B cell (primary cell): ENCODE measurements around the gene SNRPD3. TPM values are rescaled to one million over a fixed set of nuclear protein-coding genes. Genes with fewer than 3 reads are reported as not detected.
"Not testable (repeated sequence)": the region's sequence is repeated elsewhere in the genome, so short reads cannot be mapped to it uniquely, and the experiment has no call there.

Source experiments
- ATAC-seq: fragments of 200-7000 bp; cut with Tn5 transposase; one replicate; pipeline ENCODE4 v1.10.0; 2021; ENCODE audit warnings: low read depth, mild to moderate bottlenecking, moderate number of reproducible peaks, moderate library complexity
- CTCF ChIA-PET: fragments of 350-600 bp; sonication (Branson Sonifier 250); formaldehyde crosslinking; loops from one replicate; lab custom pipeline; 2021; ENCODE audit warnings: antibody characterized with exemption, inconsistent platforms; lab: Charles Lee
- POLR2A ChIA-PET: fragments of 350-600 bp; sonication (Branson Sonifier 250); formaldehyde crosslinking; loops from one replicate; lab custom pipeline; 2021; ENCODE audit warnings: antibody characterized with exemption; lab: Charles Lee
- DNase-seq: peaks from one replicate; pipeline ENCODE4 v3.0.0; 2013
- H2AFZ ChIP-seq: 2 replicates; pipeline ENCODE4 v1.6.1; 2012; ENCODE audit warnings: mild to moderate bottlenecking, low read depth, low read length; ENCODE audit not compliant: insufficient read depth, poor library complexity, severe bottlenecking
- H3K27ac ChIP-seq, 2 donors: 1 replicate in 1 of 2; 2 replicates in 1 of 2; pipeline ENCODE4 v1.5.1; 2012 to 2013; ENCODE audit warnings: low read length in 2 of 2, mild to moderate bottlenecking in 2 of 2, moderate library complexity in 1 of 2
- H3K27me3 ChIP-seq, 4 experiments: fragments of 200-600 bp in 1 of 4; sonication (generic) in 1 of 4; replicated peaks in 1 of 4; 1 replicate in 2 of 4; 2 replicates in 2 of 4; pipeline versions ENCODE4 v1.6.1 to v1.7.0; 2013 to 2016; ENCODE audit warnings: low read length in 3 of 4, mild to moderate bottlenecking in 2 of 4, mixed read lengths in 1 of 4, moderate library complexity in 1 of 4; ENCODE audit not compliant: insufficient read depth in 4 of 4, control insufficient read depth in 3 of 4; ENCODE audit errors: control extremely low read depth in 1 of 4
- H3K36me3 ChIP-seq, 2 experiments: replicated peaks in 1 of 2; 1 replicate in 1 of 2; 2 replicates in 1 of 2; pipeline versions ENCODE4 v1.6.1 to v1.7.1; 2013; ENCODE audit warnings: low read length in 1 of 2; ENCODE audit not compliant: insufficient read depth in 2 of 2, control insufficient read depth in 1 of 2; ENCODE audit errors: control extremely low read depth in 1 of 2, extremely low read depth in 1 of 2
- H3K4me1 ChIP-seq, 2 donors: fragments of 200-600 bp in 1 of 2; sonication (generic) in 1 of 2; 1 replicate in 1 of 2; 2 replicates in 1 of 2; pipeline versions ENCODE4 v1.5.1 to v1.6.1; 2013 to 2017; ENCODE audit warnings: low read length in 2 of 2; ENCODE audit not compliant: control insufficient read depth in 2 of 2, insufficient read depth in 2 of 2
- H3K4me2 ChIP-seq: replicated peaks from 2 replicates; pipeline ENCODE3; 2012; ENCODE audit warnings: mild to moderate bottlenecking, low read depth, low read length; ENCODE audit not compliant: poor library complexity, severe bottlenecking
- H3K4me3 ChIP-seq, 5 experiments: fragments of 200-600 bp in 1 of 5; sonication (generic) in 1 of 5; 1 replicate in 3 of 5; 2 replicates in 2 of 5; pipeline versions ENCODE4 v1.5.1 to v1.7.0; 2011 to 2016; ENCODE audit warnings: low read length in 4 of 5, mild to moderate bottlenecking in 4 of 5, low read depth in 2 of 5, control low read depth in 1 of 5, moderate library complexity in 1 of 5; ENCODE audit not compliant: insufficient read depth in 1 of 5; ENCODE audit errors: control extremely low read depth in 1 of 5, extremely low read depth in 1 of 5
- H3K79me2 ChIP-seq: fragments of 200-600 bp; sonication (generic); one replicate; pipeline ENCODE4 v1.6.0; 2016; ENCODE audit warnings: low read length; ENCODE audit not compliant: control insufficient read depth, insufficient read depth
- H3K9ac ChIP-seq: fragments of 200-600 bp; sonication (generic); 2 replicates; pipeline ENCODE4 v1.6.1; 2017; ENCODE audit warnings: mild to moderate bottlenecking, low read length, moderate library complexity
- H3K9me3 ChIP-seq, 3 donors: one replicate each; pipeline versions ENCODE4 v1.6.1 to v1.7.1; 2013; ENCODE audit warnings: low read length in 2 of 3; ENCODE audit not compliant: control insufficient read depth in 2 of 3, insufficient read depth in 1 of 3; ENCODE audit errors: control extremely low read depth in 1 of 3
- H4K20me1 ChIP-seq: 2 replicates; pipeline ENCODE4 v1.6.0; 2012; ENCODE audit warnings: mild to moderate bottlenecking, low read length; ENCODE audit not compliant: insufficient read depth, control insufficient read depth, poor library complexity, severe bottlenecking
- H3K27ac Mint-ChIP-seq: one replicate; pipeline ENCODE4 v1.8.0; 2021; ENCODE audit warnings: mixed read lengths
- H3K27me3 Mint-ChIP-seq: one replicate; pipeline ENCODE4 v1.8.0; 2021; ENCODE audit warnings: mixed read lengths
- H3K4me1 Mint-ChIP-seq: one replicate; pipeline ENCODE4 v1.8.0; 2021; ENCODE audit warnings: mixed read lengths
- H3K4me3 Mint-ChIP-seq: one replicate; pipeline ENCODE4 v1.8.0; 2021; ENCODE audit warnings: mixed read lengths
- H3K9me3 Mint-ChIP-seq: one replicate; pipeline ENCODE4 v1.8.0; 2022; ENCODE audit warnings: mixed read lengths; ENCODE audit not compliant: insufficient read depth
- EZH2 ChIP-seq: IDR thresholded peaks from 2 replicates; pipeline ENCODE4 v1.6.1; 2012; ENCODE audit warnings: borderline replicate concordance, low read depth, mild to moderate bottlenecking, moderate library complexity, low read length; ENCODE audit not compliant: insufficient read depth, poor library complexity, severe bottlenecking
- WGBS: methylation state at CpG from one replicate; pipeline ENCODE4 v1.1.5; 2013; ENCODE audit warnings: missing lambda C conversion rate; ENCODE audit not compliant: insufficient coverage; 5-methylcytosine and 5-hydroxymethylcytosine counted together
- intact Hi-C: fragments of 100-400 bp; cut with micrococcal nuclease; formaldehyde crosslinking; loops from one replicate; pipeline ENCODE4 v1.10.0; 2022
- polyA plus RNA-seq: library from polyadenylated mRNA; depleted of rRNA; stranded (reverse); fragments of >200 nt; gene quantifications from 2 replicates; pipeline ENCODE4 v1.2.3, GENCODE V29; 2012
- total RNA-seq, 2 donors: library from RNA; stranded (reverse); fragments of 120-200 nt in 1 of 2; gene quantifications; 1 replicate in 1 of 2; 2 replicates in 1 of 2; pipeline versions ENCODE4 v1.2.3 to v1.2.4, GENCODE V29; 2013 to 2022
- TF ChIP-seq, protein P1 (sequence below): fragments of 200-600 bp; IDR thresholded peaks from one replicate; pipeline ENCODE4 v1.8.0; 2022; ENCODE audit warnings: antibody characterized with exemption, mild to moderate bottlenecking

Gene SNRPD3
- total and polyA plus RNA-seq, 2 donors (not counting 1 experiment from before 2014, with no cell fraction given), result 76.7 to 165 TPM

DNA sequence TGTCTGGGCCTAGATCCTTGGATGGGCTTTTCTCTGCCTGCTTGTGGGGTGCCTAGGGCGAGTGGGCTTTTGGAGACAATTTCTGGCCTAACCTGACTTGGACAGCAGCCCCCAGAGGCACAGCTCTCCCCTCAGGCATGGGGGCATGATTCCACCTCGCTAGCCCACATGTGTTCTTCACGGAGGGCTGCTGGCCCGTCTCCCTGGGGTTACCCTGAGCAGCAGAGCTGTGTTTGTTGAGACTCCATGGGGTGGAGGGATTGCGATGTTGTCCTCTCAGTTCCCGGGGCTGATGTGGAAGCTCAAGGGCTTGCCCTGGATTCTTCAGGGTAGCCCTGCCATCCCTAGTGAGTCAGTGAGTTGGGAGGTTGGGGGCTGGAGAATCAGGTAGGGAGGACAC lies 39.4 kb downstream of the SNRPD3 start:
- no peaks in the 10 kb centered on the region for H3K79me2 ChIP-seq
- H3K9ac ChIP-seq, result no peak overlapping the region
- no peak overlapping the region for H3K4me3 ChIP-seq
- no peaks in the 10 kb centered on the region for H4K20me1 ChIP-seq
- ChIA-PET CTCF (no interaction called here), POLR2A (no interaction called here)
- H3K27ac Mint-ChIP-seq, result no peak overlapping the region
- peaks cover 2 to 12% of the 10 kb centered on the region in 2 donors for H3K4me1 ChIP-seq
- no peaks in the 10 kb centered on the region for H3K36me3 ChIP-seq
- H2AFZ ChIP-seq, result no peak overlapping the region
- H3K4me3 Mint-ChIP-seq, result no peak overlapping the region
- H3K4me1 Mint-ChIP-seq, result peaks cover 7% of the 10 kb centered on the region
- peaks cover 0 to 5% (median 0%) of the 10 kb centered on the region in 3 donors for H3K9me3 ChIP-seq
- no peak for TF ChIP-seq EZH2
- no peak overlapping the region for H3K4me2 ChIP-seq
- no peak overlapping the region for H3K27ac ChIP-seq
- intact Hi-C loops, result no loop called here
- 98% methylated on average over 5 of the region's 6 CpGs for WGBS
- no peaks in the 10 kb centered on the region for H3K9me3 Mint-ChIP-seq
- ATAC-seq, result no peak
- peaks cover 5% of the 10 kb centered on the region for H3K27me3 Mint-ChIP-seq
- no peak for DNase-seq
- H3K27me3 ChIP-seq, result peaks cover 0 to 20% (median 0%) of the 10 kb centered on the region in 4 experiments

DNA sequence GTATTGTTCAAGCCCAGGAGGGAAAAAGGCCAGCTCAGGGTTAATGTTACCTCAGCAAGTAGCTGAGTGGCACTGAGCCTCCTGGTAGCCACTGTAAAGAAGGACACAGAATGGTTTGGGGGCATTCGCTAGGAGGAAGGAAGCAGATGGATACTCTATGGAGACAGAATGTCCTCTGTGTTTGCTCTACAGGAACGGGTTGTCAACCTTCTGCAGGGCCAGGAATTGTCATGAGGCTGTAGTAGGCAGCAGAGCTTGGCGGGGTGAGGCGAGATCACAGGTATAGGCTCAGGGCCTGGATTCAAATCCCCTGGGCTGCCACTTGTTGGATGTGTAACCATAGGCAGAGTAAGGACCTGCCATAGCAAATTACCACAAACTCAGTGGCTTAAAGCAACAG lies 40.1 kb downstream of the SNRPD3 start:
- Histone ChIP-seq H3K27me3 (peaks cover 0 to 20% (median 0%) of the 10 kb centered on the region in 4 experiments), H3K9me3 (peaks cover 0 to 5% (median 0%) of the 10 kb centered on the region in 3 donors), H3K79me2 (no peaks in the 10 kb centered on the region), H3K36me3 (no peaks in the 10 kb centered on the region), H4K20me1 (no peaks in the 10 kb centered on the region), H2AFZ (no peak overlapping the region), H3K4me1 (peaks cover 2 to 12% of the 10 kb centered on the region in 2 donors), H3K4me2 (no peak overlapping the region), H3K9ac (no peak overlapping the region), H3K4me3 (no peak overlapping the region), H3K27ac (no peak overlapping the region)
- ATAC-seq, result no peak
- TF ChIP-seq EZH2, result no peak
- TF ChIP-seq, protein P1, sequence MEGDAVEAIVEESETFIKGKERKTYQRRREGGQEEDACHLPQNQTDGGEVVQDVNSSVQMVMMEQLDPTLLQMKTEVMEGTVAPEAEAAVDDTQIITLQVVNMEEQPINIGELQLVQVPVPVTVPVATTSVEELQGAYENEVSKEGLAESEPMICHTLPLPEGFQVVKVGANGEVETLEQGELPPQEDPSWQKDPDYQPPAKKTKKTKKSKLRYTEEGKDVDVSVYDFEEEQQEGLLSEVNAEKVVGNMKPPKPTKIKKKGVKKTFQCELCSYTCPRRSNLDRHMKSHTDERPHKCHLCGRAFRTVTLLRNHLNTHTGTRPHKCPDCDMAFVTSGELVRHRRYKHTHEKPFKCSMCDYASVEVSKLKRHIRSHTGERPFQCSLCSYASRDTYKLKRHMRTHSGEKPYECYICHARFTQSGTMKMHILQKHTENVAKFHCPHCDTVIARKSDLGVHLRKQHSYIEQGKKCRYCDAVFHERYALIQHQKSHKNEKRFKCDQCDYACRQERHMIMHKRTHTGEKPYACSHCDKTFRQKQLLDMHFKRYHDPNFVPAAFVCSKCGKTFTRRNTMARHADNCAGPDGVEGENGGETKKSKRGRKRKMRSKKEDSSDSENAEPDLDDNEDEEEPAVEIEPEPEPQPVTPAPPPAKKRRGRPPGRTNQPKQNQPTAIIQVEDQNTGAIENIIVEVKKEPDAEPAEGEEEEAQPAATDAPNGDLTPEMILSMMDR, result no peak
- WGBS, result 98% methylated on average over 4 of the region's 4 CpGs
- intact Hi-C loops, result no loop called here
- ChIA-PET CTCF (no interaction called here), POLR2A (no interaction called here)
- Mint-ChIP-seq H3K4me1 (peaks cover 7% of the 10 kb centered on the region), H3K9me3 (no peaks in the 10 kb centered on the region), H3K4me3 (no peak overlapping the region), H3K27ac (no peak overlapping the region), H3K27me3 (peaks cover 5% of the 10 kb centered on the region)
- DNase-seq, result no peak

DNA sequence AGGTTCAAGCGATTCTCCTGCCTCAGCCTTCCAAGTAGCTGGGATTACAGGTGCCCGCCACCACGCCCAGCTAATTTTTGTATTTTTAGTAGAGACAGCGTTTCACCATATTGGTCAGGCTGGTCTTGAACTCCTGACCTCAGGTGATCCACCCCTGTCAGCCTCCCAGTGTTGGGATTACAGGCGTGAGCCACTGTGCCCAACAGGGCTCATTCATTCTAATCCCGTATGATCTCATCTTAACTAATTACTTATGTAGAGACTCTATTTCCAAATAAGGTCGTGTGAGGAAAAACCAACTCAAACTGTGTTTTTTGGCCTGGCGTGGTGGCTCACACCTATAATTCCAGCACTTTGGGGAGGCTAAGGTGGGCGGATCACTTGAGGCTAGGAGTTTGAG lies 41.3 kb downstream of the SNRPD3 start:
- H3K27ac ChIP-seq, intact Hi-C loops, H3K4me3 ChIP-seq, H3K4me3 Mint-ChIP-seq, H3K4me2 ChIP-seq, H3K9me3 ChIP-seq, H3K27ac Mint-ChIP-seq, H2AFZ ChIP-seq, H3K36me3 ChIP-seq, ATAC-seq, H3K9me3 Mint-ChIP-seq, POLR2A ChIA-PET, H3K9ac ChIP-seq, DNase-seq, CTCF ChIA-PET, H3K79me2 ChIP-seq, H3K27me3 Mint-ChIP-seq, H3K4me1 Mint-ChIP-seq, H4K20me1 ChIP-seq: not testable (repeated sequence)
- H3K4me1 ChIP-seq, result peaks cover 1 to 15% of the 10 kb centered on the region in 2 donors
- peaks cover 0 to 12% (median 0%) of the 10 kb centered on the region in 4 experiments for H3K27me3 ChIP-seq
- 53% methylated on average over 3 of the region's 9 CpGs for WGBS
